ENCODE results near the gene DEPDC5. TPM values are rescaled to one million over a fixed set of nuclear protein-coding genes. Genes with fewer than 3 reads are reported as not detected.

The DEPDC5 gene
- total and polyA plus RNA-seq, 2 donors: 9.3 to 33.1 TPM

Small RNAs within 50 kb of the gene (small RNA-seq; reads per million reads assigned to genes)
- gene RN7SL20P: not detected

Other genes starting within 250 kb of the DEPDC5 start
- gene PISD, start 91.8 kb upstream of the DEPDC5 start, total RNA-seq: 20.1 TPM
- 22.6 TPM for gene PISD, start 91.8 kb upstream of the DEPDC5 start, polyA plus RNA-seq
- gene PRR14L, start 3.9 kb upstream of the DEPDC5 start, total RNA-seq: 24.3 TPM
- 8.4 TPM for gene PRR14L, start 3.9 kb upstream of the DEPDC5 start, polyA plus RNA-seq
- 66.2 TPM for gene YWHAH, start 190.5 kb downstream of the DEPDC5 start, total RNA-seq
- gene YWHAH, start 190.5 kb downstream of the DEPDC5 start, polyA plus RNA-seq: 119 TPM